HL-60 (cell line): ENCODE results near the gene NPAS2.

Source experiments
- DNase-seq, 2 experiments: peaks; one replicate each; pipeline ENCODE4 v3.0.0-alpha.2; 2010 to 2020; ENCODE audit warnings: low read depth in 1 of 2, low spot score in 1 of 2
- H3K27ac ChIP-seq: fragments of 250-450 bp; sonication (Bioruptor Pico); replicated peaks from 2 replicates; pipeline ENCODE4 v1.5.1; 2020; ENCODE audit warnings: mild to moderate bottlenecking, moderate library complexity
- H3K27me3 ChIP-seq: fragments of 250-450 bp; sonication (Bioruptor Pico); 2 replicates; pipeline ENCODE4 v1.5.1; 2021; ENCODE audit warnings: mild to moderate bottlenecking, moderate library complexity; ENCODE audit not compliant: insufficient read depth, poor library complexity, severe bottlenecking
- H3K4me3 ChIP-seq: replicated peaks from 2 replicates; pipeline ENCODE4 v1.5.1; 2011; ENCODE audit warnings: mild to moderate bottlenecking, control low read depth, low read length; ENCODE audit not compliant: insufficient read depth
- CTCF ChIP-seq: IDR thresholded peaks from one replicate; pipeline ENCODE4 v1.5.1; 2011; ENCODE audit warnings: low read length, control low read depth, inconsistent platforms; ENCODE audit not compliant: insufficient read depth
- GABPA ChIP-seq: IDR thresholded peaks from 2 replicates; pipeline ENCODE4 v1.6.1; 2012; ENCODE audit warnings: low read depth
- POLR2AphosphoS5 ChIP-seq: IDR thresholded peaks from 2 replicates; pipeline ENCODE4 v1.6.1; 2012; ENCODE audit warnings: low read depth
- REST ChIP-seq: IDR thresholded peaks from 2 replicates; pipeline ENCODE4 v1.6.1; 2012; ENCODE audit warnings: low read depth; ENCODE audit not compliant: insufficient replicate concordance
- SPI1 ChIP-seq: IDR thresholded peaks from 2 replicates; pipeline ENCODE4 v1.6.1; 2012; ENCODE audit warnings: low read depth, mild to moderate bottlenecking, borderline replicate concordance

NPAS2 gene

GRCh38 chr2:100845141-100845991 lies 25.4 kb downstream of the NPAS2 start:
- no peak overlapping the region for H3K4me3 ChIP-seq
- no peaks in the 10 kb centered on the region for H3K27me3 ChIP-seq
- no peak for DNase-seq
- TF ChIP-seq GABPA: no peak
- no peak for TF ChIP-seq REST
- no peak for TF ChIP-seq POLR2AphosphoS5
- TF ChIP-seq SPI1: no peak
- no peak for TF ChIP-seq CTCF
- no peak overlapping the region for H3K27ac ChIP-seq

- no peak overlapping the region for H3K27ac ChIP-seq
- no peak for TF ChIP-seq REST
- no peak for TF ChIP-seq GABPA
- TF ChIP-seq CTCF: no peak
- TF ChIP-seq SPI1: no peak
- no peak for TF ChIP-seq POLR2AphosphoS5
- DNase-seq: no peak
- H3K4me3 ChIP-seq: no peak overlapping the region
- H3K27me3 ChIP-seq: no peaks in the 10 kb centered on the region
Observed at GRCh38 chr2:100846716-100847115, 26.8 kb downstream of the NPAS2 start.

- Histone ChIP-seq H3K27ac (no peak overlapping the region), H3K27me3 (no peaks in the 10 kb centered on the region), H3K4me3 (no peak overlapping the region)
- no peak for DNase-seq
- TF ChIP-seq CTCF: no peak
- no peak for TF ChIP-seq REST
- TF ChIP-seq POLR2AphosphoS5: no peak
- TF ChIP-seq GABPA: no peak
- no peak for TF ChIP-seq SPI1
Observed at GRCh38 chr2:100852447-100852846, 32.5 kb downstream of the NPAS2 start.
